GM06990 (cell line): Measurements from ENCODE around the gene RPL36.

ENCODE experiments used
- DNase-seq: peaks from one replicate; pipeline ENCODE4 v3.0.0-alpha.2; 2011; ENCODE audit not compliant: insufficient read length; ENCODE audit errors: extremely low read depth
- H3K27me3 ChIP-seq: replicated peaks from 2 replicates; pipeline ENCODE4 v1.6.0; 2011; ENCODE audit warnings: low read length; ENCODE audit not compliant: control insufficient read depth, insufficient read depth
- H3K36me3 ChIP-seq: 2 replicates; pipeline ENCODE4 v1.5.1; 2011; ENCODE audit warnings: low read length; ENCODE audit not compliant: control insufficient read depth, insufficient read depth
- H3K4me3 ChIP-seq: replicated peaks from 2 replicates; pipeline ENCODE4 v1.5.1; 2011; ENCODE audit warnings: low read depth, mild to moderate bottlenecking, control low read depth, low read length
- TF ChIP-seq, protein P1 (sequence below): IDR thresholded peaks from 2 replicates; pipeline ENCODE4 v1.5.1; 2011; ENCODE audit warnings: low read length, control low read depth, mild to moderate bottlenecking, inconsistent platforms; ENCODE audit not compliant: insufficient read depth, poor library complexity, severe bottlenecking

RPL36 gene

DNA sequence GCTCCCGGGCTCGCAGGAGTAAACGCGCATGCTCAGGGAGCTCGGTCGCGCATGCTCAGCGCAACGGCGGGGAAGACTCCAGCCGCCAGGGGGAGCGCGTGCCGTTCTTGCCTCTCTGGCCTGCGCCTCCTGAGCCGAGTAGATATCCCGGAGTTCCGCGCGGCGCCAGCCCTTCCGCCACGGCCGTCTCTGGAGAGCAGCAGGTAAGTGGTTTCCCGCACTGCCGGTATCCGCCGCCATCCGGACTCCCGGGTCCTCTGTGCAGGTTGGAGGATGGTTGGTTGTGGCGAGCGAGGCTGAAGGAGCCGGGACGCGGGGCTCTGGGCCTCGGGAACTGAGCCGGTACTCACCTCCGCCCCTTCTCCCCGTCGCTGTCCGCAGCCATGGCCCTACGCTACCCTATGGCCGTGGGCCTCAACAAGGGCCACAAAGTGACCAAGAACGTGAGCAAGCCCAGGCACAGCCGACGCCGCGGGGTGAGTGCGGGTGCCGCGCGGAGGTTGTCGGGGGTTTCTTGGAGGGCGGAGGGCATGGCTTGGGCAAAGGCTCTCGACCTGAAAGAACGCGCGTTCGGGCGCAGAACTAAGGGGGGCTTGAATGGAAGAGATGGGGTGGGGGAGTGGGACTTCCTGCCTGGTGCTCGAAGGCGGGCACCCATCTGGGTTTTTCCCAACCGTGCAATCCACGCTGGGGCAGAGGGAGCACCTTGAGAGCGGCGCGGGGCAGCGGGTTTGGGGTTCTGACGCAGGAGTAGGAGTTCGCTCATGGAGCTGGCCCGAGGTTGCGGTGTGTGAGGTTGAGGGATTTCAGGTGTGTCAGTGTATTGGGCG, at the start of gene RPL36:
RPL36 (plus strand) TSS at position 171 of the 830 bp plus-strand sequence; CDS start at position 384, 213 bp downstream.
- TF ChIP-seq, protein P1, sequence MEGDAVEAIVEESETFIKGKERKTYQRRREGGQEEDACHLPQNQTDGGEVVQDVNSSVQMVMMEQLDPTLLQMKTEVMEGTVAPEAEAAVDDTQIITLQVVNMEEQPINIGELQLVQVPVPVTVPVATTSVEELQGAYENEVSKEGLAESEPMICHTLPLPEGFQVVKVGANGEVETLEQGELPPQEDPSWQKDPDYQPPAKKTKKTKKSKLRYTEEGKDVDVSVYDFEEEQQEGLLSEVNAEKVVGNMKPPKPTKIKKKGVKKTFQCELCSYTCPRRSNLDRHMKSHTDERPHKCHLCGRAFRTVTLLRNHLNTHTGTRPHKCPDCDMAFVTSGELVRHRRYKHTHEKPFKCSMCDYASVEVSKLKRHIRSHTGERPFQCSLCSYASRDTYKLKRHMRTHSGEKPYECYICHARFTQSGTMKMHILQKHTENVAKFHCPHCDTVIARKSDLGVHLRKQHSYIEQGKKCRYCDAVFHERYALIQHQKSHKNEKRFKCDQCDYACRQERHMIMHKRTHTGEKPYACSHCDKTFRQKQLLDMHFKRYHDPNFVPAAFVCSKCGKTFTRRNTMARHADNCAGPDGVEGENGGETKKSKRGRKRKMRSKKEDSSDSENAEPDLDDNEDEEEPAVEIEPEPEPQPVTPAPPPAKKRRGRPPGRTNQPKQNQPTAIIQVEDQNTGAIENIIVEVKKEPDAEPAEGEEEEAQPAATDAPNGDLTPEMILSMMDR: peak; percentile 100
- Histone ChIP-seq H3K36me3 (peaks cover 39% of the 10 kb centered on the region), H3K27me3 (no peaks in the 10 kb centered on the region), H3K4me3 (peak within 1 kb of the TSS; percentile 98)
- peak; percentile 98 for DNase-seq

GRCh38 chr19:5641171-5641570, 48.9 kb upstream of the RPL36 start:
- Histone ChIP-seq H3K27me3 (no peaks in the 10 kb centered on the region), H3K4me3 (no peak overlapping the region), H3K36me3 (peaks cover 28% of the 10 kb centered on the region)
- DNase-seq: no peak
- TF ChIP-seq, protein P1: no peak

DNA sequence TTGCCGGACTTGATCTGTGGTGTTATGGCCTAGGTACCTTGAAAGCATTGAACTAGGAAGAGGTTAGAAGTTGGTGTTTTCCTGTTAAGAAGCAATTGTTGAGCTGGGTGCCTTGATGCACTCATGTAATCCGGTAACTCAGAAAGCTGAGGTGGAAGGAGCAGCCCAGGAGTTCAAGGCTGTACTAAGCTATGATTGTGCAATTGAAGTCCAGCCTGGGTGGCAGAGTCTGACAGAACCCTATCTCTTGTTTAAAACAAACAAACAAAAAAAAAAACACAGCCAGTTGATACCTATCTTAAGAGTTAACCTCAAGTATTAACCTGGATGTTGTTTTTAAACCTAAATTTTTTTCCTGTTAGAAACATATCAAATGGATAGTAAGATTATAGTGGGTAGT, 47.9 kb upstream of the RPL36 start:
- H3K4me3 ChIP-seq: no peak overlapping the region
- DNase-seq: no peak
- peaks cover 37% of the 10 kb centered on the region for H3K36me3 ChIP-seq
- H3K27me3 ChIP-seq: no peaks in the 10 kb centered on the region
- TF ChIP-seq, protein P1: no peak

- peaks cover 42% of the 10 kb centered on the region for H3K36me3 ChIP-seq
- no peaks in the 10 kb centered on the region for H3K27me3 ChIP-seq
- no peak for DNase-seq
- H3K4me3 ChIP-seq: no peak overlapping the region
- TF ChIP-seq, protein P1: no peak
Measured at GRCh38 chr19:5643060-5643459, 47.0 kb upstream of the RPL36 start.

DNA sequence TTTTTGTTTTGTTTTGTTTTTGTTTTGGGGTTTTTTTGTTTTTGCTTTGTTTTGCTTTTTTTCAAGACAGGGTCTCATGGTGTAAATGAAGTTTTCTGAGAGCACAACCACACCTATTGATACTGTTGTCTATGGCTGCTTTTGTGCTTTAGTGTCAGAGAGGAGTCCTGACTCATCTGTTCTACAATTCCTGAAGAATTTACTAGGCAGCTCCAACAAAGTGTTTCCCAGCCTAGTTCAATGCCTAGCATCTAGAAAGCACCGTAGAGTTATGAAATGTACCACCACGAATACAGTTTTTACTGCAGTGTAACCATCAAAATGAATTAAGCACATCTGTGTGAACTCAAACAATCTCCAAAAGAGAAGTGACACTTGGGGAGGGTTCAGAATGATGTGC, 46.1 kb upstream of the RPL36 start:
- Histone ChIP-seq H3K4me3 (no peak overlapping the region), H3K36me3 (peaks cover 42% of the 10 kb centered on the region), H3K27me3 (no peaks in the 10 kb centered on the region)
- TF ChIP-seq, protein P1: no peak
- DNase-seq: no peak

DNA sequence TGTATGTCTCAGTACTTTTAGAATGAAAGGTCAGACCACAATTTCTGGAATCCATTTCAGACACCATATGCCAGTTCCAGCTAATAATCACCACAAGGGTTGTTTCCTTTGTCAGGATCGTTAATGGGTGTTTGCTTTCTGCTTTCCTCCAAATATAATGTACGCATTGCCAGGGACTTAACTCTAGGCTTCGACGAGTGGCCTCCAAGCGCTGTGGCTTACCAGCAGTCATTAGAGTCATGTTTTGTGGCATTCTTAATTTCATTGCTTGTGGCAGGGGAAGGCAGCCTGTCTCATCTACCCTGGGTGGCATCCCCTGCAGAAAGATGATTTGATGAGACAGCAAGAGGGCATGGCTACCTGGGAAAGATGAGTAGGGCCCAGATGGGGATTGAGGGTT, 44.7 kb upstream of the RPL36 start:
- H3K36me3 ChIP-seq: peaks cover 48% of the 10 kb centered on the region
- DNase-seq: no peak

More for the DNA sequence above, 44.7 kb upstream of the RPL36 start:
- Histone ChIP-seq H3K27me3 (no peaks in the 10 kb centered on the region), H3K4me3 (no peak overlapping the region)
- TF ChIP-seq, protein P1: no peak
